ENCODE results near the gene CEMIP.

The CEMIP gene

DNA sequence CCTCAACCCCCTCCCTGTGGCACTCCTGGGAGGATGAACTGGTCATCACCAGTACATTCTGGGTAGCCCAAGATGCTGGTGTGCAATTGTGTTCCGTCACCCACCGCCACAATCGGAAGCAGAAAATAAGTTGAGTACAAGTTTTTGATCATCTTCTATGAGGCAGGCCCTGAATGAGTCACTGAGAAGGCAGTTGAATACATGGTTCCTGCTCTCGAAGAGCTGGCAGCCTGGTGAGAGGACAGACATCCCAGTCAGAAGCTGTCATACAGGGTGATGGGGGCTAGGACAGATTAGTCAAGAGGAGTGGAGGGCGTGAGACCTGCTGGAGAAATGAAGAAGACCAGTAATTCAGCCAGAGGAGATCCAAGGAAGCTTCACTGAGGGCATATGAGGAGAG lies 6.2 kb downstream of the CEMIP start:
- DNase-seq (ENCODE audit: low spot score), result no peak

DNA sequence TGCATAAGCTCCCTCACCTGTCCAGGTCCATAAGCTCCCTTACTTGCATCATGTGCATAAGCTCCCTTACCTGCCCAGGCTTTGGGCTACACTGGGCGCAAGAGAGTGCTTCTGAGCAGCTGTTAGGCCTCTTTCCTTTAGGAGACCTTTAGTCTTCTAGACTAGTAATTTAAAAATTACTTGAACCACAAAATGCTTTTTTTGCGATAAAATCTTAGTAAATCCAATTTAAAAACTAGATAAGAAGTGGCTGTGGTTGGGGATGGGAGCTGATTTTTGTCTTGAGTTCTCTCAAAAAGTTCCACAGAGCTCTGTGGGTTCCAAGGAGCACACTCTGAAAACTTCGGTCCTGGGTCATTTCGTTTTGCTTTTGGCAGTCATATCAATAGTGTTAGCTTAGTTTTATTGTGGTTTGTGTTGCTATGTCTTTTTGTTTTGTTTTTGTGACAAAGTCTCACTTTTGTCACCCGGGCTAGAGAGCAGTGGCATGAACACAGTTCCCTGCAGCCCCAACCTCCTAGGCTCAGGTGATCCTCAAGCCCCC lies 6.7 kb downstream of the CEMIP start:
- DNase-seq (ENCODE audit: low spot score), result no peak

DNA sequence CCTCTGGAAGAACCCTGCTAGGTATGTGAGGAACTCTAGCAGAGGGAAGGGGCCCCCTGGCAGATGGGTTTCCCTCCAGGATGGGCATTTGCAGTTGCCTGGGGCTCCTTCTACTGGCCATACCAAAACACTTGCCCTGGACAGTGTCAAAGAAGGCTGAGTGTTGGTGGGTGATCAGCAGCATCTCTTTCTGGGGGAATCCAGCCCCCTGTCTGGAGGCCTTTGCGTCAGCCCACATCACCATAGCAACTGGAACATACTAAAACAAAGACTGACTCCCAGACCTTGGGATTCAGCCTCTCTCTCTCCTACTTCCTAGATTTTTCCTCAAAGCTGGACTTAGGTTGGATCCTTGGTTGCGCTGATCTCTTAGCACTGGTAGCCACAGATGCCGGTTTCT lies 8.1 kb downstream of the CEMIP start:
- DNase-seq (ENCODE audit: low spot score), result no peak

DNA sequence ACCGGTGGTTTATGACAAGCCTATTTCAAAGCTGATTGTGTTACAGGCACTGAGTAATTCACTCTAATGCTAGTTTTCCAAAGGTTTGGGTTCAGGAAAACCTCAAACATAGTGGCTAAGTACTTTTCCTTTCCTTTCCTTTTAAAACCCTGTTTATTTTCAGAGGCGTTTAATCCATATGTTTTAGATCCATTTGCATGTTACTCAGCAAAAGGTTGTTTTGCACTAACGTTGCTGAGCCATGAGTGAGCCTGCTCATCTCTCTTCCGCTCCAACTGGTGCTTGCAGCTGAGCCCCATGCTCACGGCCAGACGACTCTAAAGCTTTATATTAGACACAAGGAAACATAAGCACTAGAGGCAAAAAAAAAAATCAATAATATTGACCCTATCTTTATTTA lies 9.4 kb downstream of the CEMIP start:
- DNase-seq (ENCODE audit: low spot score), result no peak

DNA sequence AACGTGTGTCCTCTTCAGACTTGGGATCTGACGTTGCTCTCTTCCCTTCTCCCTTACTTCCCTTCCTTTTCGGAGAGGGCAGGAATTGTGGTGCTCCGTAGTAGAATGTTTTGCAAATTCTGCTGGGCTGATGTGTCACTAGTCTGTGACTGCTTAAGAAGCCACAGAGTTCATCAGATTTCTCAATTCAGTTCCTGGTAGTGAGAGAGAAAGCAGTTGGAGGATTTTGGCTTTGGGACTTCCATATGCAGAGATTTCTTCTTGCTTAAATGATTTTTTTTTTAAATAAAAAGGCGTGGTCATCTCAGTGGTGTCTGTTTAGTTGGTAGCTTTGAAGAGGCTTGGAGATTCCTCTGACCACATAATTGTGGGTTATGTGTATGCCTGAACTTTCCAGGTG lies 10.1 kb downstream of the CEMIP start:
- no peak for DNase-seq (ENCODE audit: low spot score)

DNA sequence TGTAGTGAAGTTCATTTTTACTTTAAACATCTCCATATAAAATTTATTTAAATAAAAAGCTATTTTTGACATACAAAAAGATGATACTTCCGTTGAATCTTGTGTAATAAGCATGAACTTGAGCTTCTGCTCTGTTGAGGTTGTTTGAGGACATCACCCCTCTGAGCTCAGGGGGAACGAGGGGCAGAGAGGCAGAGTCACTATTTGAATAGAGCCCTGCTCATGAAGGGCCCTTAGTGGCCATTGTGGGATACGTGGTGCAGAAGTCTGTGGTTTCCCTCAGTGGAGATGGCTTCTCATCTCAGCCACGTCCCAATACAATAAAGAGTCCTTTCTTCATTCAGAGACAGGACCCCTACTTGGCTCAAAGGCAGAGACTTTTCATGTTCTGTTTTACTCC lies 10.6 kb downstream of the CEMIP start:
- no peak for DNase-seq (ENCODE audit: low spot score)

DNA sequence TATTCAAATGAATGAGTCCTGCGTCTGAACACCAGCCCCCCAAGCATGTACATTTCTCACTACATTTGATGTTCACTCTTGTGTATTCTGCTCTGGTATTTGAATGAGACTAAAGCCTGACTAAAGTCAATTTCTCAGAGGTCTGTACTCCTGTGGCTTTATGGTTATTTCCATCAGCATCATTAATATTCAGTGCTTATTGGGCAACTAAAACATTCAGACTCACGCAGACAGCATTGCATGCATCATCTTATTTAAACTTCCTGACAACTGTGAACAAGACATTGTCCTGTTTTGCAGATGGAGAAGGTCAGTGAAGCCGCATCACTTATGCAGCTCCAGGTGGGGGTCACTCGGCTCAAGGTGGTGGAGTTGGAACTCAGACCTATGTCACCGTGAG lies 11.1 kb downstream of the CEMIP start:
- no peak for DNase-seq (ENCODE audit: low spot score)

DNA sequence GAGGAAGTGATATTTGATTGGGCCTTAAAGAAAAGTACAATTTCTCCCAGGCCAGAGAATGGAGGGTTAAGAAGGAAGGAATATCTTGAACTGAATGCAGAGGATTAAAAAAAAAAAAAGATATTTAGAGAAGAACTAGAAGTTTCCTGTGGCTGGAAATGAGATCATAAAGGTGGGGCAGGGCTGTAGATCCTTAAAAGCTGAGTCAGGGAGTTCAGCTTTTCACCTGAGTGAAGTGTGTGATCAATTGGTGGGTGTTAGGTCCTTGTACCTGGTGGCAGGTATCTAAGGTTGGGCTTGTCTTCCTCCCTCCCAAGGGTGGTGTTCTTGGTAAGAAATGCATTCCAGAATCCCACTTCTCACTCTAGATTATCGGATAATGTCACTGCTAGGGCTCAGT lies 11.8 kb downstream of the CEMIP start:
- no peak for DNase-seq (ENCODE audit: low spot score)

DNA sequence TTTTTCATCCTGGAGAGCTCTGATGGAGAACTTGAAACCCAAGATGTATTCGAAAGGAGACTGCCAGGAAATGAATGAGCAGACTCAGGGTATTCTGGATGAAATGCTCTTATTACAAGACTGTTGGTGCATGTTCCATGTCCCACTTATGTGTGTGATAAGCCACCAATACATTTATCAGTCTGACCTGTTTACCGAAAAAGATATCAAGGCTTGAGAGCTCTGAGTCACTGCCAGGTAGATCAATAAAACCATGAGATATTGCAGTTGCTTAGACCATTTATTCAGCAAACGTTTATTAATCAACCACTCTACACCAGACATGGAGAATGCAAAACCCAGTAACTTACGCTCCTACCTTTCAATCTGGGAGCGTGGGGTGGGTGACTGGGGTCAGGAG lies 17.2 kb downstream of the CEMIP start:
- no peak for DNase-seq (ENCODE audit: low spot score)

DNA sequence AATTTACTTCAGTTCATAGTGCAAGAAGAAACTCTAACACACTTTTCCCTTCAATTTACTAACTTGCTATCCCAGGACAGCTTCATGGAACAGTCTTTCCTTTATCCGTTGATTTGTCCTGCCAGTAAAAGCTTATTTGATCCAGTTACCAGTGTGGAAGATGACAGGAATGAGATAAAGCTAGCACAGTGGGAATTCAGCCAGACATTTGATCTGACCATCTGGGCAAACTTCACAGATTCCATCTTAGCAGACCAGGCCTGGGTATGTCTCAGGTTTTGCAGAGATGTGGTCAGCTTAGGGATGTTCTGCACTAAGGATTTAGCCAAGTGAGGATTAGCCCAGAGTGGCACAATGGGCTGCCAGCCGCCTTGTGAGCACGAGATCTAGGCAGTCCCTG lies 19.7 kb downstream of the CEMIP start:
- DNase-seq (ENCODE audit: low spot score), result no peak

DNA sequence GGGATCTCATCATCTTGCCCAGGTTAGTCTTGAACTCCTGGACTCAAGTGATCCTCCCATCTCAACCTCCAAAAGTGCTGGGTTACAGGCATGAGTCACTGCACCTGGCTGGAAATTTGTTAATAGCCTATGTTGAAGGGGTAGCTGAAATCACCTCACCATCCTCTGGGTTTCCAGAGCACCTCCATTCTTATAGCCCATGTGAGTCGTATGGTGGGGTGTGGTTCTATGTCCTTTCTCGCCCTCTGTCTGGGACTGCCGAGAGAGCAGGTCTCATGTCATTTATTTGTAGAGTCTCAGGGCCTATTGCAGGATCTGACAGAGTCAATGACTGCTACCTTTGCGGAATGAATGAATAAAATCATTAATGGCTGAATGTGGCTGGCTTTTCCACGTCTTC lies 20.9 kb downstream of the CEMIP start:
- no peak for DNase-seq (ENCODE audit: low spot score)

DNA sequence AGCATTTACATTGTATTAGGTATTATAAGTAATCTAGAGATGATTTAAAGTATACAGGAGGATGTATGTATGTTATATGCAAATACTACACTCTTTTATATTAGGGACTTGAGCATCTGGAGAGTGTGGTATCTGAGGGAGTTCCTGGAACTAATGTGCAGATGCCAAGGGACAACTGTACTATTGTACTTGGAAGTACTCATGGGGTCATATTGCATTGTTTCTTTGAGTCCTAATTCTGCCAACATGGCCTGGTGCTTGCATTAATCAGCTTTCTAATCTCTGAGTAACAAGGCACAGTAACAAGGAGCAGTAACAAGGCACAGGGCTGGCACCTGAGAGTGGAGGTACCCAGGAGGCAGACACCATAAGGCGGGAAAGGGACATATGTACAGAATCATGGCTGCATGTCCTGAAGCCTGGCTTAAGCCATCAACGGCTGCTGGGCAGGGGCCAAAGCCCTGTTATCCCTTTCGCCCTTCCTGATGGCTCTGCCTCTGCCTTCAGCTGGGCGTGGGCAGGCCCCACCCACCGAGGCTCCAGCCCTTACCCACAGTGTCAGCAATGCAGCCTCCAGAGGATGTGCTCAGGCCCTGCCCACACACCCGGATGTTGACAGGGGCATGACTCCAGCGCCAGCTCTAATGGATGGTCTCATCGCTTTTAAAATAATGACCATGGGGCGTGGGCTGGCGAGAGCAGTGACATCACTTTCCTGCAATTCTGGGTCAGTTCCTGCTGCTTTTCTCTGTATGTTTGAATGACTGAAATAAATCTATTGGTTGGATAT lies 22.9 kb downstream of the CEMIP start:
- DNase-seq (ENCODE audit: low spot score), result no peak

DNA sequence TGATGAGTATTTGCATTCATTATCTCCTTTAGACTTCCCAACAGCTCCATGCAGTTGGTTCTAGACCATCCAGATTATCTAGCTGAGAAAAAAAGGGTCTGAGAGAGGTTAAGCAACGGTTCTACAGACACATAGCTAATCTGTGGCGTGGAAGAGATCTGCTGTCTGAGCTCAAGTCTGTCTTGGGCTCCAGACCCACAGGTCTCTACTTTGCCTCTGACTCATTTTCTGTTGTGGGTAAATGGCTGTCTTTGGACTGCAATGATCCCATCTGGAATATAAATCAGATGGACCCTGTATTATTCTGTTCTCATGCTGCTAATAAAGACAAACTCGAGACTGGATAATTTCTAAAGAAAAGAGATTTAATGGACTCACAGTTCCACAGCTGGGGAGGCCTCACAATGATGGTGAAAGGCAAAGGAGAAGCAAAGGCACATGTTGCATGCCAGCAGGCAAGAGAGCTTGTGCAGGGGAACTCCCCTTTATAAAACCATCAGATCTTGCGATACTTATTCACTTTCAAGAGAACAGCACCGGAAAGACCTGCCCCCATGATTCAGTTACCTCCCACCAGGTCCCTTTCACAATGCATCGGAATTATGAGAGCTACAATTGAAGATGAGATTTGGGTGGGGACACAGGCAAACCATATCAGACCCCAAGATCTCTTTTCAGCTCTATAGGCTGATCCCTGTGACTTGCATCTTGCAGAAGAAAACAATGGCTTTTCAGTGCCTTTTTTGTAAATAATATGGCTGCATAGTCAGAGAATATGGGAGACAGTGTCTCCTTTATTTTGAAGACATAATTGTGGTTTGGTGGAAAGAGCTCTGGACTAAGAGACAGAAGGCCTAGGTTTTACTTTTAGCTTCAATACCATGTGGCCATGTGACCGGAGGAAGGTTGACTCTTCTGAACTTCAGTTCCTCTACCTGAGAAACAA lies 24.7 kb downstream of the CEMIP start:
- no peak for DNase-seq (ENCODE audit: low spot score)

DNA sequence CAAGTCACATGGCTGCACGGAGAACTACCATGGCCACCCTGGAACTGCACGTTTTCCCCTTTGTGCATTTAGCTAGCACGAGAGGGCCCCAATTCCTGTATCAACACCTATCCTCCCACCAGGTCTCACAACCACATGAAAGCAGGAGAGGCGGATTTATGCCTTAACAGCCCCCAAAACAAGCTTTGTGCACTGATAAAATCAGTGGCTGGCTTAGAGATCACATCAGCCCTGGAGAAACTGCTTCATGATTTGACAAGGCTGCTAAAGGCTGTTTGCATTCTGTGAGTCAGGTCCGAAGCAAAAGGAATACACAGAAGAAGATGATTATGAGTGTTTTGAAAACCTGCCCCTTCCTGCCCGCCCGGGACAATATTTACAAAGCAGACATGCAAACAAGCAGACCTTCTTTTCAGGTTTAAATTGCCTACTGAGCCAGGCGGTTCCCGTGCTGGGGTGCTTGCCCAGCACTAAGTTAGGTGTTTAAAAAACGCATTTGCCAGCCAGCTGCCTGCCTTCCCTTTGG lies 25.9 kb downstream of the CEMIP start:
- no peak for DNase-seq (ENCODE audit: low spot score)

DNA sequence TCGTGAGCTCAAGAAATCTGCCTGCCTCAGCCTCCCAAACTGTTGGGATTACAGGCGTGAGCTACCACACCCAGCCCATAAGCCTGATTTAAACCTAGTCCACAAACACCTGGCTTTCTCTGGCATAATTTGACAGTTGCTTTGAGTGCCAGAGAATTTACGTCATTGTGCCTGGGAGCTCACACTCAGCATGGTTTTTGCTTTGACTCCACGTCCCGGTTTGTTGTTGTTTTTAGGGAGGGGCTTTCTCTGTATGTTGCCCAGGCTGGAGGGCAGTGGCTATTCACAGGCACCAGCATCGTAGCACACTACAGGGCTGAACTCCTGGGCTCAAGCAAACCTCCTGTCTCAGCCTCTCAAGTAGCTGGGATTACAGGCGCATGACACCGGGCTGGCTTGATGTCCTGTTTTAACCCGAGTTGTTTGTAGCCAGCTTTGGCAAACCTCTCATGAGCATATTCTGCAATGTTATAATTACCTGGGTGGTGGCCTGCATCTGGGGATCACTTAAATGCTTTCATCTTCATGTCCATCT lies 32.7 kb downstream of the CEMIP start:
- no peak for DNase-seq (ENCODE audit: low spot score)

DNA sequence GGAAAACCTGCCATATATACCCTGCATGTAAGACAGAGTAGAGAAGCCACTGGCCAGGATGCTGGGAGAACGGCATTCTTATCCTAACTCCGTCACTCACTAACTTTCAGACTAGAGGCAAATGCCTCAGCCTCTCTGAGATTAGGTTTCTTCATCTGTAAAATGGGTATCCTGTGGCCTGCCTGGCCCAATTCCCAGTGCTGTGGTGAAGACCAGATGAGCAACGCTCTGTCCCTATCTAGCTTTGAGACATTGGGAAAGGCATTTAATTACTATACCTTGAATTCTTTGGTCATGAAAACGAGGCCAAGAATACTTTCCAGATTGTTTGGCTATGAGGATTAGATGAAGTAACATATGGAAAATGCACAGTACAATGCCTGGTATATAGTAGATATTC lies 35.9 kb downstream of the CEMIP start:
- DNase-seq (ENCODE audit: low spot score), result no peak

DNA sequence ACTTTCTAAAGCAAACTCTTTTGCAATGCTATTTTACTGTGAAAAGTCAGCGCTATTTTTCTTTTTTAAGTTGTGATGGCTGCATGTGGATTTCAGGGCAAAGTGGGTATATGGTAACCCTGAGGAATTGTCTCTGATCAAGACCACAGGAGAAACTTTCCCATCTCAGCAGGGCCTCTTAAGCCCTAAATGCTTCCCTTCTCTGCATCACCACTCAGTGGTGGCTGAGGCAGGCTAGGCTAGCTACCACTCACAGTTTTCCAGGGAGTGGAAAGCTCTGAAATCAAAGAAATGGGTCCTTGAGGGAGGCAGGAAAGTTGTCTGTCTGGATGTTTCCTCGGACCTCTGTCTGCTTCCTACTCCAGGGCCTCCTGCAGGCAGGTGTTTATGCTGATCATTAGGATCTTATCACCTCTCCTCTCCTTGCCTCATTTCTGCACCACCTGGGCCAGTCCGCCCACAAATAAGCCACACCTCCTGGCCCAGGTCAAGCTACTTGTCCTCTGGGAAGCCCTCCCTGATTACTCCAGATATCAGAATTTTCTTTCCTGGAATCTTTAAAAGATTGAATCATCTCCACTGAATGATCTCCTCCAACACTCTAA lies 37.0 kb downstream of the CEMIP start:
- no peak for DNase-seq (ENCODE audit: low spot score)

DNA sequence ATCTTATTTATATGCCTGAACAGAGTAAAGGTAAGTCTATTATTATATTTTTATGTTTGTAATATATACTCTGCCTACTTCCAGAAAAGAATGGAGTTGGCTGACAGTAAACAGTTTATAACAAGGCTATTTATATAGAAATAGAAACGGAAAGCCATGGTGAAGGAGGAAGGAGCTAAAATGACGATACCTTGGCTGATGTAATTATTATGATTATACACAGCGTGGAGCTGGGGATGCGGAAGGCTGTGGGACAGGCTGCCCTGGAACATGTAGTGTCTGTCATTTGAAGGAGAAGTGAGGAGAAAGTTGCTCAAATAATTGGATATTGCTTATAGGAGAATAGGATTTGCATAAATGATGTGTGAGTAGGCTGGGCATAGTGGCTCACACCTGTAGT lies 37.8 kb downstream of the CEMIP start:
- DNase-seq (ENCODE audit: low spot score), result no peak

DNA sequence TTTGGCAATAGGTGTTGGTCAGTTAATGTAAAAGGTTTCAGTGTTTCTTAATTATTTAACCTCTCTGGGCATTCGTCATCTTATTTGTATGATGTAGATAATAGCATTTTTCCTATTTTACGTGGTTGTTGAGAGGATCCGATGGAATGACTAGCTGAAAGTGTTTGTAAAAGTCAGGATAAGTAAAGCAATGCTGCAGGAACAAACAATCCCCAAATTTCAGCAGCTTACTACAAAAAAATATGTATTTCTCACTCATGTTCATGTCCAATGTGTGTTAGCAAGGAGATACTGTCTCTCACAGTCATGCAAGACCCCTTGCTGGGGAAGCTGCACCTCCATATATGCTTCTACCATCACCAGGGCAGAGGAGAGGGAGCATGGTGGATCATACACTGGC lies 38.7 kb downstream of the CEMIP start:
- DNase-seq (ENCODE audit: low spot score), result no peak

DNA sequence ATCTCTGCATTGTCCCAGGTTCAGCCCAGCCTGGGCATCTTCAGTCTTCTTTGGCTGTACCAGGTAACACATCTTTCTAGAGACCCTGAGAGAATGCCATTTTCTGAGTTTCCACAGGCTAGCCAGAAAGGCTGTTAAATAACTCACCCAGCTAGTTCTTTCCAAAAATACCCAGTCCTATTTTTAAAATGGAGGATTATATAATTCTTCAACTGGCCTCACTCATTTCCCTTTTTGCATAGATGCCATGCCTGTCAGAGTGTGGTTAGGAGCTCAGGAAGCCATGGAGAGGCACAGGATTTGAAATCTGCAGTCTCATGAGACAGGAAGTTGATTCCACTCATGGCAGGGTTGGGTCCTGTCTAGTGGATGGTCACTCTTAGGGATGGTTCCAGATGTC lies 39.8 kb downstream of the CEMIP start:
- DNase-seq (ENCODE audit: low spot score), result no peak

DNA sequence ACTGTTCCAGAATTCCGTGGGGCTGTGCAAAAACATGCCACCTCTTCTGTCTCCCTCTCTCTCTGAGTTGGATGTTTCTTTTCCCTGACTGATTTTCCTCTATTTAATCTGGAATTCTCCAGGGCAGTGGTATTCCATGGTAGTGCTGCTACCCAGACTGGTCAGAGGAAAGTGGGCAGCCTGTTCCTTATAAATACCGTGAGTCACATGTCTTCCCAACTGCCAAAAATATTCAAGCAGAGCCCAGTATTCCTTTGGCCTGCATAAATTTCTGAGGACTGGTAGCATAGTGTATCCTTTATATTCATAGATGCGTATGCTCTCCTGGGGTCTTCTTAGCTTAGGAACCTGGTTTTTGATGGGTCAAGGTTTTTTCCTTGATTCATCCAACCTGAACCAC lies 40.9 kb downstream of the CEMIP start:
- no peak for DNase-seq (ENCODE audit: low spot score)

DNA sequence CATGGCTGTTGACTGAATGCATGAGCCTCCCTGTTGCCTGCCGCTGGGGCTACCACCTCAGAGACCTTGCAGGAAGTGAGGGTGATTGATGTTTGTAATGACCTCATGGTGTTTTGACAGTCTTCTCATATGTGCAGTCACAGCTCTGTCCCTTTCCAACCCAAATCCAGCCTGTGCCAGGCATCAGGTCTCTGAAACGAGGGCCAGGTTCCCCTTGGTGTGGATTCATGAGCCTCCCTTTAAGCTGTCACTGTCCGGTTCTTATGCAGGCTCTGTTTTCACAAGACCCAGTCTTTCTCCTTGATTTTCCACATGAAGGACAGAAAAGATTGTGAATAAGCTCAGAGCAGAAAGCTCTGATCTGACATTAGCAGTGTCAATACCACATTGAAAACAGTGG lies 43.1 kb downstream of the CEMIP start:
- DNase-seq (ENCODE audit: low spot score), result no peak
